ENCODE measurements around the gene NBPF3.
"Not testable (repeated sequence)": the region's sequence is repeated elsewhere in the genome, so short reads cannot be mapped to it uniquely, and the experiment has no call there.

The NBPF3 gene

DNA sequence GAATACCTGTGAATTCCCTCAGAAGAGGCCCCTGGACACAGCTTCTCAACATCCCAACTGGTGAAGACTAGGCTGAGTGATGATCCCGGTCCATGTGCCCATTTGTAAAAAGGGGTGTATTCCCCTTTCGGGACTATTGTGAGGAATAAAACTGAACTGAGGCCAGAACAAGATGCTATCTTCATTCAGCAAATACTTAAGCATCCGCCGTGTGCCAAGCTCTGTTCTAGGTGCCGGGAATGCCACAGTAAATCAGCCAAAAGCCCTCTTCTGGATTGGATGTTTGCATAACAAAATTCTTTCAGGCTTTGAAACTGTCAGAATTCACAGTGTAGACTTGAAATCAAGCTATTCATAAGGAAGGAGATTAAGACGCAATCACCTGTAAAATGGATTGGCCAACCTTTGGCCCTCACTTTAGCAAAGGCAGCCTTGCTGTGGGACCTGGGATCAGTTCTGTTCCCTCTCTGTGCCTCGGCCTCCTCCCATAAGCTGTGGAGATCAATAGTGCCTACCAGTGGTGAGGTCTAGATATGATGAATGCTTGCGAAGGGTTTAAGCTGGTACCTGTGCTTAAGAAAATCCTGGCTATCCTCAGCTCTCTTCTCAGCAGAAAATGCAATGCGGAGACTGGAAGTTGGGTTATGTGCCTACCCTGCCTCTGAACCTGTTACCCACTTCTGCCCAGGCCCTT is 71.1 kb downstream of the NBPF3 start:
- Mint-ChIP-seq H3K27ac (no peak overlapping the region), H3K36me3 (no peaks in the 10 kb centered on the region), H3K27me3 (peaks cover 32 to 43% of the 10 kb centered on the region in 2 donors), H3K4me3 (no peak overlapping the region), H3K4me1 (peaks cover 21 to 33% of the 10 kb centered on the region in 2 donors), H3K9me3 (no peaks in the 10 kb centered on the region)
- ATAC-seq (replicated peaks) (no peak), DNase-seq (no peak)

DNA sequence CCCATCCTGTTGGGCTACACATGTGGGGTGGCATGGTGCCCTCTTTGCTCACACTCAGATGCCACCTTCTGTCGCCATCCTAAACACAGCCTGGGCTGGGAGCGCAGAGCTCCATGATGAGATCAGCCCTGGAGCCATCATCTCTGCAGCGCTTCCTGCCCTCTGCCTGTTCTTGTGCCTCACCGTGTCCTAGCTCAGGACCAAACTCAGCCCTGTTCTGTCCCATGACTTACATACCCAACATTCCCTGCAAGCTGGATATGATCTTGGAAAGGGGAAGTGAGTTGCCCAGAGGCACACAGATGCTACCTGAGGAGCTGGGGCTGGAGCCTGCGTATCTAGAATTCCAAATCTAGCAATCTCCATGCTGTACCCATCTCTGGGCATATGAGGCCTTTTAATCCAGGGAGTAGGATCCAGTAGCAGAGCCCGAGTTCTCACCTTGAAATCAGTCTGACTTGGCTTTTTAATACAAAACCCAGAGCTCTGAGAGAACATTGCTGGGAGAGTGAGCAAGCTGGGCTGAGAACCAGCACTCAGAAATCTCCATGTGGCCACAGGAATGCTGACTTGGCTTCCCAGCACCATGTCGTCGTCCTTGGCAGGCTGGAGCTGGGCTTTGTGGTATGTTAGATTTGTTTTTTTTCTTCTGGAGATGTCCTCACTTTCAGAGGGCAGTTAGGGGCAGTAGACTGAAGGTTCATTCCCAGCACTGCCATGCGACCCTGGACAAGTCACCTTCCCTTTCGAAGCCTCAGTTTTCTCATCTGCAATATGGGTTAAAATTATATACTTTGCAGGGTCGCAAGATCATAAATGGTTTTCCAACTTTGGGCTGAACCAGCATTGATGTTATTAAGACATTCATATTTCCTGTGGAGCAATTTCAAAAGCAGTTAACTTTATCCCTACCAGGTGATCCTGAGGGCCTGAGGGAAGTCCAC is 71.9 kb downstream of the NBPF3 start:
- H3K27ac Mint-ChIP-seq, result no peak overlapping the region
- DNase-seq (no peak), ATAC-seq (replicated peaks) (no peak)
- peaks cover 26 to 41% of the 10 kb centered on the region in 2 donors for H3K4me1 Mint-ChIP-seq
- no peak overlapping the region for H3K4me3 Mint-ChIP-seq
- H3K27me3 Mint-ChIP-seq, result peaks cover 25 to 36% of the 10 kb centered on the region in 2 donors
- no peaks in the 10 kb centered on the region for H3K36me3 Mint-ChIP-seq
- no peaks in the 10 kb centered on the region for H3K9me3 Mint-ChIP-seq

DNA sequence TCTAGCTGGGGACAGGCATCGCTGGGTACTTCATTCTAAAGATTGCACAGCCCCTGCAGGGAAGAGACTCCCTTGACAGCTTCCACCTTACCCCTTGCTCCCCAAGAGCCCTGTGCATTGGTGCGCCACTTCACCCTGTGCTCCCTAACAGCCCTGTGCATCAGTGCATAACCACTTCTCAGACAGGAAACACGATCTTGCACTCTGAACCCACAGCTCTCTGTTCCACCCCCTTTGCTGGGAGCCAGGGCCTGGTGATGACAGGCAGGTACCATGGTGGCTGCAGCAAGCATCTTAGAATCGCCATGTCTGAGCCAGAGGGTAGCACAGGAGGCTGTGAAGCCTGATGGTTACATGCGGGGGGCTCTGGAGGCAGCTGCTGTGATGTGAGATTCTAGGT is 74.3 kb downstream of the NBPF3 start:
- DNase-seq (no peak), ATAC-seq (replicated peaks) (peak; percentile 26 to 68)
- H3K27me3 Mint-ChIP-seq, result peaks cover 11 to 22% of the 10 kb centered on the region in 2 donors
- no peak overlapping the region for H3K27ac Mint-ChIP-seq
- no peak overlapping the region for H3K4me3 Mint-ChIP-seq
- no peaks in the 10 kb centered on the region for H3K9me3 Mint-ChIP-seq
- no peaks in the 10 kb centered on the region for H3K36me3 Mint-ChIP-seq
- peaks cover 39 to 58% of the 10 kb centered on the region in 2 donors for H3K4me1 Mint-ChIP-seq

DNA sequence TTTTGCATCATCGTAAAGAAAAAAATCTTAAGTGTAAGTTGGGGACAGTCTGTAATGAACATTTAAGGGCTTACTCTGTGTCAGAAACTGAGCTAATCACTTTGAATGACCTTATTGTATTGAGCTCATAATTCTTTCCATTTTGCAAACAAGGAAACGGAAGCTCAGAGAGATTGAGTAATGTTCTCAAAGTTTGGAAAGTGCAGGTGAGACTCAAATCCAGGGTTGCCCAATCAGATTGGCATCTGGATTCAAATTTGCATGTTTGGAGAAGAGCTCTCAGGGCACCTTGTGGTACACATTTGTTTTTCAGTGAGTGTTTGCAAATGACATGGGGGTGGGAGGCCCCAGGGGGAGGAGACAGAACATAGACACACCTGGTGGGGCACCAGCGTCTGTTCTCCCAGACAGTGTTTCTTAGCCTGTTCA is 77.2 kb downstream of the NBPF3 start:
- Mint-ChIP-seq H3K27me3 (peaks cover 0 to 4% of the 10 kb centered on the region in 2 donors), H3K4me3 (no peak overlapping the region), H3K4me1 (peaks cover 44 to 71% of the 10 kb centered on the region in 2 donors), H3K9me3 (no peaks in the 10 kb centered on the region), H3K27ac (no peak overlapping the region), H3K36me3 (no peaks in the 10 kb centered on the region)
- DNase-seq (no peak), ATAC-seq (replicated peaks) (no peak)

DNA sequence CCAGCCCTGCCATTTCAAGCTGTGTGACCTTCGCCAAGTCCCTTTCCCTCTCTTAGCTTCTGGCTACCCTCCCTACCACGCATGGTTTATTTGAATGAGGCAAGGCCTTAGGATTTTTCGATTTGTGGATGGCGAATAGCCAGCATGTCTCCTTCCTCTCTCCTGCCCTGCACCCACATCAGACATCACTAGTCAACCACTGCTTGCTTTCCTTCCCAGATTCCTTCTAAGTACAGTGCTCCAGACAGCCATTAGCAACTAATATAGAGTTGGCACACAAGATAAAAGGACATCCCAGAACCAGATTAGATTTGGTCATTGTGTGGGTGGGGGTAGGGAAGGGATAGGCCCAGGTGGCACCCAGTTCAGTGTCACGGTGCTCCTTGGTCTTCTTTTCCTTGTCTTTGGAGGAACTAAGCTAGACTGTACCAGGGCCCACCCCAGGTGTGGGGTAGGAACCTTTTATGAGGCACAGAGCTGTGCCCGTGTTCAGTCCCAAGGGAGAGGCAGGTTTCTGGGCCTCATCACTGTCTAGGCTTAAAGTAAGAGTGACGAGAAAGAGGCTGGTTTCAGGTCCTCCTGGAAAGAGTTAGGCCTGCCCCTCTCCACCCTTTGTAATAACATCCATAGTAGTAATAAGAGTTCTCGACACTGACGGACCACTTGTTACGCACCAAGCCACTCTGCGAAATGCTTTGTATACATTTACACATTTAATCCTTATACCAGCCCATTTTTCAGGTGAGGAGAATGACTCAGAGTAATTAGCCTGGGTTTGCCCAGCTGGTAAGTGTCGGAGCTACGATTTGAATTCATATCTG is 77.9 kb downstream of the NBPF3 start:
- Mint-ChIP-seq H3K4me3 (peak overlapping the region in 1 of 2 donors; percentile 25), H3K27ac (peak overlapping the region; percentile 51), H3K27me3 (peaks cover 0 to 4% of the 10 kb centered on the region in 2 donors), H3K9me3 (no peaks in the 10 kb centered on the region), H3K36me3 (no peaks in the 10 kb centered on the region), H3K4me1 (peaks cover 47 to 78% of the 10 kb centered on the region in 2 donors)
- DNase-seq (peak; percentile 61), ATAC-seq (replicated peaks) (peak; percentile 78 to 80)

DNA sequence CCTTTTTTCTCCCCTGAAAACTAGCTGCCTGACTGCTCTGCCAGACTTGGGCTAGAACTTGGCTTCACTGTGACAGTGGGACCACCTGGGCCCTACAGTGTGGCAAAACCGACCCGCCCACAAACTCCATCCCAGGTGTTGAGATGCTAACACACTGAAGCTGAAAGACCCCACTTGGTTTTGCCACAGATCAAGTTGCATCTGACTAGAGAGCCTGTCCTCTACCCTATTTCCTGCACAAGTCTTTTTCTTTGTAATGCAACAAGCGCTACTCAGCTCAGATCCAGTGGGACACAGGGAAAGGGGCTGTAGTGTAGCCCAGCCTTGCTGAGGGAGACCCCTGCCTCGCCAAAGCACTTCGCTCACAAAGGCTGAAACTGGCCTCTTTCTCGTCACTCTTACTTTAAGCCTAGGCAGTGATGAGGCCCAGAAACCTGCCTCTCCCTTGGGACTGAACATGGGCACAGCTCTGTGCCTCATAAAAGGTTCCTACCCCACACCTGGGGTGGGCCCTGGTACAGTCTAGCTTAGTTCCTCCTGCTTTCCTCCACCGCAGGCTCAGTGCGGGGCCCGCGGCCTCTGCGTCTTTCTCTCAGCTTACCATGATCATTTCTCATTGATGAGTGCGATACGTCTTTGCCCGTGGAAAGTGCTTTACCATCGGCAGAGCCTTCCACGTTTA is 79.0 kb downstream of the NBPF3 start:
- no peaks in the 10 kb centered on the region for H3K36me3 Mint-ChIP-seq
- H3K4me1 Mint-ChIP-seq, result peaks cover 46 to 81% of the 10 kb centered on the region in 2 donors
- peaks cover 0 to under 1% of the 10 kb centered on the region in 2 donors for H3K27me3 Mint-ChIP-seq
- peak; percentile 72 to 75 for ATAC-seq (replicated peaks)
- DNase-seq, result peak; percentile 57
- no peaks in the 10 kb centered on the region for H3K9me3 Mint-ChIP-seq
- H3K27ac Mint-ChIP-seq, result peak overlapping the region; percentile 93
- H3K4me3 Mint-ChIP-seq, result peak overlapping the region; percentile 32 to 64

DNA sequence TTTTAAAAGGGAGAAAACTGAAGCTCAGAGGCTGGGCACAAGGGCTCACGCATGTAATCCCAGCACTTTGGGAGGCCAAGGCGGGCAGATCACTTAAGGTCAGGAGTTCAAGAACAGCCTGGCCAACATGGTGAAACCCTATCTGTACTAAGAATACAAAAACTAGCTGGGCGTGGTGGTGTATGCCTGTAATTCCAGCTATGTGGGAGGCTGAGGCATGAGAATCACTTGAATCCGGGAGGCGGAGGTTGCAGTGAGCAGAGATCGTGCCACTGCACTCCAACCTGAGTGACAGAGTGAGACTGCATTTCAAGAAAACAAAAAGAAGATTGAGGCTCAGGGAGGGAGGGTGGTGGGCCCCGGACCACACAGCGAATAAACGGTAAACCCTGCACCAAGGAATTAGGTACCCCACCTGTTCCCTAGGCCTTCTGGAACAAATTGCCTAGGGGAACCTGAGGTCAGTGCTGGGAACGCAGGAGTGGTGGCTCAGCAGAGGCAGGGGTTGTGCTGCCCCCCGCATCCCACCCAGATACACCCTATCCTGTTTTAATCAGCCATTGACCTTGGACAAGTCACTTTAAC is 79.6 kb downstream of the NBPF3 start:
- H3K36me3 Mint-ChIP-seq; H3K27me3 Mint-ChIP-seq; H3K9me3 Mint-ChIP-seq; ATAC-seq (replicated peaks); DNase-seq: not testable (repeated sequence)
- peak overlapping the region; percentile 93 for H3K27ac Mint-ChIP-seq
- peak overlapping the region in 1 of 2 donors; percentile 64 for H3K4me3 Mint-ChIP-seq
- H3K4me1 Mint-ChIP-seq, result peaks cover 42 to 80% of the 10 kb centered on the region in 2 donors

DNA sequence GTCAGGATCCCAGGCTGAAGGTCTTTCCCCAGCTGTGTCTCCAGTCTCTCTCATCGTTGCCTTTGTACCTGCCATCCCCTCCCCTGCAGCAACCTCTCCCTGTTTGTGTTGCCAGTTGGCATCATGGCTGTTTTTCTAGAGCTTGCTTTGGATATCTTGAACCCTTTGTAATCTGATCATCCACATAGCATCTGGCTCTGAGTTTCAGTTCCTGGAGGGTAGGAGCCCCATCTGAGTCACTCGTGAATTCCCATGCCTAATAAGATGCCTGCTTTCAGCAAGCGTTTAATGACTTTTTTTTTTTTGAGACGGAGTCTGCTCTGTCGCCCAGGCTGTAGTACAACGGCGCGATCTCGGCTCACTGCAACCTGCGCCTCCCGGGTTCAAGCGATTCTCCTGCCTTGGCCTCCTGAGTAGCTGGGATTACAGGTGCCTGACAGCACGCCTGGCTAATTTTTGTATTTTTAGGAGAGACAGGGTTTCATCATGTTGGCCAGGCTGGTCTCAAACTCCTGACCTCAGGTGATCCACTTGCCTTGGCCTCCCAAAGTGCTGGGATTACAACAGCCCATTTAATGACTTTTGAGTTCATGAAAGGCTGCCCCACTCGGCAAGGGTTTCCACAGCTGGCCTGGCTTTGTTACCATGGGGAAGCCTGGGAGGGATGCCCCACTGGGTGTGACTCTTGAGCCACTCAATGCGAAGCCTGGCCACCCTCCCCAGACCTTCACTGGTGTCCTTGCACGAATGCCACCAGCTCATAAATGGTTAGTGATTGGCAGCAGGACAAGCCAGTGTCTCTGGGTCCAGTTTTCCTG is 81.2 kb downstream of the NBPF3 start:
- Mint-ChIP-seq H3K36me3 (no peaks in the 10 kb centered on the region), H3K9me3 (no peaks in the 10 kb centered on the region), H3K27me3 (no peaks in the 10 kb centered on the region), H3K27ac (no peak overlapping the region), H3K4me3 (peak overlapping the region in 1 of 2 donors; percentile 30), H3K4me1 (peaks cover 48 to 84% of the 10 kb centered on the region in 2 donors)
- ATAC-seq (replicated peaks), result peak; percentile 50 to 51
- peak; percentile 39 for DNase-seq

DNA sequence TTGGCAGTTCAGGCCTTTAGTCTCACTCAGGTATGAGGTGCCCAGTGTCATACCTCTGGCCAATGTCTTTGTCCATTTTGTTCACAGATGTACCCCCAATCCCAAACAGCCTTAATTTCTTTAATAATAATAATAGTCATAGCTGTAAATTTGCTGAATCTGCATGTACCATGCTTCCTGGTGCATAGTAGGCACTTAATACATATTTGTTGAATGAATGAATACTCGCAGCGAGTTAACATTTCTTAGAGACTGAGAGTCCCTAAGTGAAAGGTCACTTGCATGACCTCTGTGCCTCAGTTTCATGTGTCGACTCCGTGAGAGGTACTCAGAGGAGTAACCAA is 81.8 kb downstream of the NBPF3 start:
- Mint-ChIP-seq H3K9me3 (no peaks in the 10 kb centered on the region), H3K27ac (no peak overlapping the region), H3K36me3 (no peaks in the 10 kb centered on the region), H3K27me3 (no peaks in the 10 kb centered on the region), H3K4me3 (no peak overlapping the region), H3K4me1 (peaks cover 46 to 82% of the 10 kb centered on the region in 2 donors)
- DNase-seq, result no peak
- ATAC-seq (replicated peaks), result no peak

DNA sequence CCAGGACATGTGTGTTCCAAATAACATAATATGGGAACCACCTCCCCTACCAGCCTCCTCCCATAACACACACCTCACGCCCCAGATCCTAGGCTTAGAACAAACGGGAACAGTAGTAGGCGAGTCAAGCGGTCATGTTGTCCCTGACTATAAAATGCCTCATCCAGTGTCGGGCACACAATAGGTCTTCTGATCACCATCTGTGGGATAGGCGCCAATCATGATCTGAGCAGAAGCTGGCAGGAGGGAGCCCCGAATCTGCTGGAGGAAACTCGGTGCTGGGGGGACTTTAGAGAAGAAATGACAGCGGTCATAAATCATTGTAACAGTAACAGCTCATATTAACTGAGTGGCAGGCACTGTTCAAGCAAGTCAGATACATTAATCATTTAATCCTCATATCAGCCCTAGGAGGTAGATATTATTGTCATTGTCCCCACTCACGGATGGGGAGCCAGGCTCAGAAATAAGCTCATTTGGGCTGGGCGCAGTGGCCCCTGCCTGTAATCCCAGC is 82.6 kb downstream of the NBPF3 start:
- Mint-ChIP-seq H3K27me3 (no peaks in the 10 kb centered on the region), H3K4me3 (no peak overlapping the region), H3K27ac (peak overlapping the region; percentile 42), H3K4me1 (peaks cover 43 to 77% of the 10 kb centered on the region in 2 donors), H3K36me3 (no peaks in the 10 kb centered on the region), H3K9me3 (no peaks in the 10 kb centered on the region)
- DNase-seq, result no peak
- no peak for ATAC-seq (replicated peaks)

DNA sequence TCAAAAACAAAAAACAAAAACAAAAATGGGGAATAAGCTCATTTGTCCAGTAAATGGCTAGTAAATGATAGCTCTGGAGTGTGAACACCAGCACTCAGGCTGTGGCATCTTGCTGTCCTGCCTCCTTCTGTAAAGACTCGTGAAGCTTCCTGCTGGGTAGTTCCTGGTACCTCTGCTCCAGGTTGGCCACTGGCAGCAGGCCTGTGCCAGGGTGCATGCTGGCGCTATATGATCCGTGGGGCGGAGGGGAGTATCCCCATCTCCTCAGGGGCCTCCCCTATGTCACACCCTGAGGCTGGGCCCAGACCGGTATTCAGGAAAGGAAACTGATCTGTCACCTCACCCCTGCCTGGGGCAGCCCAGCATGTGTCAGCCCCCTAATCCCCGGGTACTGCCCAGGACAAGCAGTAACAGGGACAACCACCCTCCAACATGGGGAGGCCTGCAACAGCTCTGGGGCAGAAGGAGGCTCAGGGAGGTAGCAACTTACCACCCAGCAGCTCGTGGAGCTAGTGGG is 83.4 kb downstream of the NBPF3 start:
- no peaks in the 10 kb centered on the region for H3K9me3 Mint-ChIP-seq
- no peaks in the 10 kb centered on the region for H3K36me3 Mint-ChIP-seq
- no peak overlapping the region for H3K4me3 Mint-ChIP-seq
- ATAC-seq (replicated peaks) (peak; percentile 56 to 63), DNase-seq (peak; percentile 29)
- peaks cover 37 to 70% of the 10 kb centered on the region in 2 donors for H3K4me1 Mint-ChIP-seq
- peak overlapping the region; percentile 65 for H3K27ac Mint-ChIP-seq
- no peaks in the 10 kb centered on the region for H3K27me3 Mint-ChIP-seq

DNA sequence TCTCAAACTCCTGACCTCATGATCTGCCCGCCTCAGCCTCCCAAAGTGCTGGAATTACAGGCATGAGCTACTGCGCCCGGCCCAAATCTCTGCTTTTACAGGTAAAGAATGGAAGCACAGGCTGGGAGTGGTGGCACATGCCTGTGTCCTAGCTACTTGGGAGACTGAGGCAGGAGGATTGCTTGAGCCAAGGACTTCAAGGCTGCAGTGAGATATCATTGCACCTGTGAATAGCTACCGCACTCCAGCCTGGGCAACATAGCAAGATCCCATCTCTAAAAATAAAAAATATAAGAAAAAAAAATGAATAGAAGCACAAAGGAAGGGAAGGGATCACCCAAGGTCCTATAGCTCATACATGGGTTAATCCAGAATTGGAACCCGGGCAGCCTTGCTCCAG is 84.3 kb downstream of the NBPF3 start:
- Mint-ChIP-seq H3K9me3 (no peaks in the 10 kb centered on the region), H3K27ac (peak overlapping the region; percentile 65), H3K4me1 (peaks cover 30 to 61% of the 10 kb centered on the region in 2 donors), H3K4me3 (no peak overlapping the region), H3K36me3 (no peaks in the 10 kb centered on the region), H3K27me3 (no peaks in the 10 kb centered on the region)
- DNase-seq (no peak), ATAC-seq (replicated peaks) (no peak)

Data from stimulated activated naive B cell treated with anti-CD40 and anti-IgM and Interleukin-4, amounts not matched to agents 10 μg/mL and 1 μg/mL and 100 μg/mL, for 72 hours (primary cell).